GM11168 (cell line): ENCODE results near the gene LMO2.

Experiments used
- in situ Hi-C: fragments of 300-500 bp; cut with MboI; formaldehyde crosslinking; loops from one replicate; pipeline ENCODE4 v1.12.0; 2022; ENCODE audit warnings: low sequenced_read_pairs; ENCODE audit not compliant: unreplicated experiment

Gene LMO2

DNA sequence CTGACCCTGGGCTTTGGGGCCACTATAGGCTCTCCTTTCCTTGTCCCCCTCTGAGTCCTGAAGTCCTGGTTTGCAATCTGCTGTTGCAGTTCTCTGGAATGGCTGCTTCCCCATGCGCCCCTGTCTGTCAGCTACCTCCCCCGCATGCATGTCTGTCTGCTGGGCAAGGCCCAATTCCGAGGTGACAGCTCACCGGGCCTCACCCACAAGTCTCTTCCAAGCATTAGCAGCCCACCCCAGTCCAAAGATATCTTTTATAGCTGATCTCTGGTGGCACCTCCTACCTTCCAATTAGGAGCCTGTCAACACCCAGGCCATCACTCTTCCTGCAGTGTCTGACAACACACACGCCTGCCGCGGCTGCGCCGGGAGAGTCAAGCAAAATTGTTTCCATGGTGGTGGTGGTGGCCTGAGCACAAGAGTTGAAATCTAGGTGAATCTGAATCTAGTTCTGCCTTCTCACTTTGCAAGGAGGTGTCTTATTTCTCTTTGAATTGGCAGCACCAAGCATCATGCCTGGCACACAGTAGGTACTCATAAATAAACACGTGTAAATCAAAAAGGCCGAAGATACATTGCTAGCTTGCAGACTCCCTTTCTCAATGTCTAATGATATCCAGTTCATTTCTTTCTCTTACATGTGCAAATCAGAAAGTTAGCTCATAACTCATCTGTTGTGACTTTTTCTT, 1.2 kb upstream of the LMO2 start:
- in situ Hi-C loops = no loop called here

DNA sequence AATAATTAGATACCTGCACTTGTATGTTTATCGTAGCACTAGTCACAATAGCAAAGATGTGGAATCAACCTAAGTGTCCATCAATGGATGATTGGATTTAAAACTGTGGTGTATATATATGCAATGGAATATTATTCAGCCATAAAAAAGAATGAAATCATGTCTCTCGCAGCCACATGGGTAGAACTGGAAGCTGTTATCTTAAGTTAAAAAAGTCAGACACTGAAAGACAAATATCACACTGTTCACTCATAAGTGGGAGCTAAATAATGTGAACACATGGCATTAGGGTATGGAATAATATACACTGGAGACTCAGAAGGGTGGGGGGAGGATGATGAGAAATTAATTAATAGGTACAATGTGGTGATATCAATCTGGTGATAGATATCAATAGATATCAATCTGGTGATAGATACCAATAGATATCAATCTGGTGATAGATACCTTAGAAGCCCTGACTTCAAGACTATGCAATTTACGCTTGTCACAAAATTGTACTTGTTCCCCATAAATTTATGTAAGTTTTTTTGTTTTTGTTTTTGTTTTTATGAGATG, 2.0 kb downstream of the LMO2 start:
- in situ Hi-C loops = no loop called here

DNA sequence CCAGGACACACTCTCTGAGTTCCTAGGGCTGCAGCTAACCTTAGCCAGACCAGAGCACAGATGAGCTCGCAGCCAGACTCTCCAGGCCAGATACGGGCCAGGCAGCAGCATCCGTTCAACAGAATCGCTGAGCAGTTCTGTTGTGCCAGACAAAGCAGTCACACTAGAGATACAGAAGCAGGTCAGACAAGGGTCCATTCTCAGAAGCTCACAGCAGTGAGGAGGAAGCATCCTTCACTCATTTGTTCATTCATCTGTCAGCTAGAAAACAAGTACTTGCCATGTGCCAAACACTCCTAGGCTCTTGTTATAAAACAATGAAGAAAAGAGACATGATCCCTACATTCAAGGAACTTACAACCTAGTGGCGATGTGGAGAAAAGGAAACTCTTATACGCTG, 2.6 kb downstream of the LMO2 start:
- in situ Hi-C loops = no loop called here

- in situ Hi-C loops = no loop called here
Observed at GRCh38 chr11:33887886-33888285, 4.0 kb downstream of the LMO2 start.

GRCh38 chr11:33885338-33886005, 6.4 kb downstream of the LMO2 start:
- in situ Hi-C loops = no loop called here

DNA sequence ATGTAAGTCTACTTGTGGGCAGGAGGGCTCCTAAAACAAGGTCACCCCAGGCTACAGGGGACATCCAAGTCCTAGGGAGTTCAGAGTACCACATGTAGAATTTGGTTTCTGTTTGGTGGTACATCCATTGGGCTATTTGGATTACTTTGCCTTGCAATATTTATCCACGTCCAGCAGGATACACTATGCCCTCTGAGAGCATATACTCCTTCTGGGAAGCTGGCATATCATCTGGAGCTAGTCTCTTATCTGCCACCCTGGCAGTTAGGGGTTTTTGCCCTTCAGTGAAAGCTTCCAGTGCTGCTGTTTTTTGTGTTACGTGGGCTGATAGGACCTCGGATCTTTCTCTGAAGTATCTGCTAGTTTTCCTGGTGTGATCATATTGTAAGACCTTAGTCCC, 7.3 kb downstream of the LMO2 start:
- in situ Hi-C loops = no loop called here

- in situ Hi-C loops = no loop called here
Observed at GRCh38 chr11:33884035-33884434, 7.8 kb downstream of the LMO2 start.

DNA sequence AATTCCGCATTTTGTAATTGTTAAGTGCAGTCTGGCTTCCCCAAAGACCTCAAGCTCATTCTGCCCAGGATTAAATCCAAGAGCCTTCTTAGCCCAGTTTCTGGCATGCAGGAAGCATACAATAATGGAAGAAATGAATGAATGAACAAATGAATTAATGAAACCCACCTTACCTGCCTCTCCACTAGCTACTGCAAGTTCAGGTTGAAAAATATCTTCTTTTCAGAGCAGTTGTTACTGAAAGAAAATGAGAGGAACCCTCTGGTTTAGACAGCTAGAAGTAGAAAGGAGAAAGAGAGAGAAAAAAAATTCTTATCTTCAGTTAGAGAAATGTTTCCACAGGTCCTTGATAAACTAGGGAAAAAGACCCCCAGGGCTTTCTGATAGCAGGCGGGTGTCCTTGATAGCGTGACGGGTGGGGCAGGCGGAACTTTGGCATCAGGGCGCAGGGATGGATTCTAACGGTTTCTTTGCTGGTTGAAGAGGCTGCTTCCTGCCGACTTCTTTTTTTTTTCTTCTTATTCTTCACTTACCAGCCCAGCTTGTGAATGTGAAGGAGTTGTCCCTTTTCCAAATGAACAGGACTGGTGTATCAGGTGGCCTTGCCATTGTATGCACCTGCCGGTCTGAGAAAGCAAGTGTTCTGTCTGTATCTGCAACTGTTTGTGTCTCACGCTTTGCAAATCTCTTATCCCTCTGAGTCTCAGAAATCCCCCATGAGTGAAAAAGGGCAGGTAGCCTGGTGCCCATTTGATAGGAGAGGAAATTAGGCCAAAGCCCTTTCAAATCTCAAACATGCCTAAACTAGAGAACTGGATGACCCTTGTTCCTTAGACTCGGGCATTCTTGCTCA, 10.0 kb downstream of the LMO2 start:
- in situ Hi-C loops = no loop called here

DNA sequence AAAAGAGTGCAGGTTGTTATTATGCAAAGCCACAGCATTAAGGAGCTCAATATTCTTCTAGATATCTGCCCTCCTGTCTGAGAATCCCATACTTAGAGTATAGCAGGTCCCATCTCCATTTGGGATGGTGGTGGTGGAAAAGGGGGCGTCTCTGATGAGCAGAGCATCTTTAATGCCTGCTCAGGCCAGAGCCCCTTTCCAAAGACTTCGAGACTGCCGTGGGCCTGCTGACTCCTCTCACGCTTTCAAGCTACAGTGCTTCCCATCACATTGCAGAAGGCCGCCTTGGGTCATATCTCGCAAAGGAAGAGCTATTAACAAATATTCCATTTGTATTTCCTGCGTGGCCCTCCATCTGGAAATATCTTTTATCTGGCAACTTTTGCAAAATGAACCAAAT, 10.9 kb downstream of the LMO2 start:
- in situ Hi-C loops = no loop called here

DNA sequence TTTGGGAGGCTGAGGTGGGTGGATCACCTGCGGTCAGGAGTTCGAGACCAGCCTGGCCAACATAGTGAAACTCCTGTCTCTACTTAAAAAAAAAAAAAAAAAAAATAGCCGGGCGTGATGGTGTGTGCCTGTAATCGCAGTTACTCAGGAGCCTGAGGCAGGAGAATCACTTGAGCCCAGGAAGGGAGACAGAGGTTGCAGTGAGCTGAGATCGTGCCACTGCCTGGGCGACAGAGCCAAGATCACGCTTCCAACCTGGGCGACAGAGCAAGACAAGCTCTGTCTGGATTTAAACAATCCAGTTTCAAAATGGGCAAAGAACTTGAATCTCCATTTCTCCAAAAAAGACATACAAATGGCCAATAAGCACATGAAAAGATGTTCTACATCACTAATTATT, 12.5 kb downstream of the LMO2 start:
- in situ Hi-C loops = no loop called here

DNA sequence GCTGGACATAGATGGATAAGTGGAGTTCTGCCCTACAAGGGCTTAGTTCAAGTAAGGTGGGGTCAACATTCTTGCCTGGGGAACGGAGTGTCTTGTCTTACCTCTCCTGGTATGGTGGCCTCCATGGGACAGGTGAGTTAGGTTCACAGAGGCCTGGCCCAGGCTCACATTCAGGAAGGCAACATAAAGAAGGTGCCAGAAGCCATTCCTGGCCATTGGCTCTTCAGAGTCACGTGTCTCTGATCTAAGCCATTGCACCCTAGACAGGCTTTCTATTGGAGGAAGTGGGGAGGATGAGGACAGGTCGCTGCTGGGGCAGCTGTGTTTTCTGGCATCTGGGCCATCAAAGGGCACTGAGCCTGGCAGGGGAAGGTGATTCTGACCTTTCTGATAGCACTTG, 14.8 kb downstream of the LMO2 start:
- in situ Hi-C loops = no loop called here

- in situ Hi-C loops = no loop called here
Observed at GRCh38 chr11:33875621-33876294, 16.1 kb downstream of the LMO2 start.

GRCh38 chr11:33874910-33875490, 16.9 kb downstream of the LMO2 start:
- in situ Hi-C loops = loop anchor here (25.0 kb wide), 1 partner anchor 487 kb away; the partner anchor contains the start of gene ABTB2

- in situ Hi-C loops = loop anchor here (25.0 kb wide), 1 partner anchor 488 kb away; the partner anchor contains the start of gene ABTB2
Observed at GRCh38 chr11:33874433-33874832, 17.4 kb downstream of the LMO2 start.

GRCh38 chr11:33869481-33870422, 22.1 kb downstream of the LMO2 start:
- in situ Hi-C loops = loop anchor here (25.0 kb wide), 1 partner anchor 493 kb away; the partner anchor contains the start of gene ABTB2

GRCh38 chr11:33868647-33869461, 23.0 kb downstream of the LMO2 start:
- in situ Hi-C loops = loop anchor here (25.0 kb wide), 1 partner anchor 493 kb away; the partner anchor contains the start of gene ABTB2

GRCh38 chr11:33867996-33868646, 23.8 kb downstream of the LMO2 start:
- in situ Hi-C loops = loop anchor here (25.0 kb wide), 1 partner anchor 494 kb away; the partner anchor contains the start of gene ABTB2
